ENCODE measurements around the gene SMIM8. TPM values are rescaled to one million over a fixed set of nuclear protein-coding genes. Genes with fewer than 3 reads are reported as not detected.
"Not testable (repeated sequence)": the region's sequence is repeated elsewhere in the genome, so short reads cannot be mapped to it uniquely, and the experiment has no call there.

SMIM8 gene
- total and polyA plus RNA-seq, 2 donors (not counting 1 experiment from before 2014, with no cell fraction given) = 3.7 to 19.1 TPM

- Histone ChIP-seq H3K27me3 (replicated peaks in 1 of 4; ENCODE audit: control extremely low read depth in 1 of 4, control insufficient read depth in 3 of 4, insufficient read depth in 4 of 4, low read length in 3 of 4) (peaks cover 0 to 5% (median 0%) of the 10 kb centered on the region in 4 experiments), H2AFZ (ENCODE audit: insufficient read depth, low read depth, low read length, poor library complexity, severe bottlenecking) (no peak overlapping the region), H3K79me2 (ENCODE audit: control insufficient read depth, insufficient read depth, low read length) (no peaks in the 10 kb centered on the region), H3K27ac (ENCODE audit: low read length in 2 of 2) (no peak overlapping the region), H3K9ac (ENCODE audit: low read length) (no peak overlapping the region), H3K36me3 (replicated peaks in 1 of 2; ENCODE audit: control extremely low read depth in 1 of 2, control insufficient read depth in 1 of 2, extremely low read depth in 1 of 2, insufficient read depth in 2 of 2, low read length in 1 of 2) (no peaks in the 10 kb centered on the region), H3K9me3 (ENCODE audit: control extremely low read depth in 1 of 3, control insufficient read depth in 2 of 3, insufficient read depth in 1 of 3, low read length in 2 of 3) (no peaks in the 10 kb centered on the region), H3K4me1 (ENCODE audit: control insufficient read depth in 2 of 2, insufficient read depth in 2 of 2, low read length in 2 of 2) (no peaks in the 10 kb centered on the region), H3K4me3 (ENCODE audit: control extremely low read depth in 1 of 5, extremely low read depth in 1 of 5, insufficient read depth in 1 of 5, low read depth in 2 of 5, low read length in 4 of 5) (no peak overlapping the region), H3K4me2 (replicated peaks; ENCODE audit: low read depth, low read length, poor library complexity, severe bottlenecking) (no peak overlapping the region), H4K20me1 (ENCODE audit: control insufficient read depth, insufficient read depth, low read length, poor library complexity, severe bottlenecking) (no peaks in the 10 kb centered on the region)
- H3K27me3 Mint-ChIP-seq = peaks cover 47% of the 10 kb centered on the region
- no peaks in the 10 kb centered on the region for H3K9me3 Mint-ChIP-seq (ENCODE audit: insufficient read depth)
- ChIA-PET CTCF (no interaction called here), POLR2A (no interaction called here)
- no peak overlapping the region for H3K4me3 Mint-ChIP-seq
- intact Hi-C loops (cut with micrococcal nuclease) = no loop called here
- no peak for ATAC-seq (ENCODE audit: low read depth)
- TF ChIP-seq, protein P1, sequence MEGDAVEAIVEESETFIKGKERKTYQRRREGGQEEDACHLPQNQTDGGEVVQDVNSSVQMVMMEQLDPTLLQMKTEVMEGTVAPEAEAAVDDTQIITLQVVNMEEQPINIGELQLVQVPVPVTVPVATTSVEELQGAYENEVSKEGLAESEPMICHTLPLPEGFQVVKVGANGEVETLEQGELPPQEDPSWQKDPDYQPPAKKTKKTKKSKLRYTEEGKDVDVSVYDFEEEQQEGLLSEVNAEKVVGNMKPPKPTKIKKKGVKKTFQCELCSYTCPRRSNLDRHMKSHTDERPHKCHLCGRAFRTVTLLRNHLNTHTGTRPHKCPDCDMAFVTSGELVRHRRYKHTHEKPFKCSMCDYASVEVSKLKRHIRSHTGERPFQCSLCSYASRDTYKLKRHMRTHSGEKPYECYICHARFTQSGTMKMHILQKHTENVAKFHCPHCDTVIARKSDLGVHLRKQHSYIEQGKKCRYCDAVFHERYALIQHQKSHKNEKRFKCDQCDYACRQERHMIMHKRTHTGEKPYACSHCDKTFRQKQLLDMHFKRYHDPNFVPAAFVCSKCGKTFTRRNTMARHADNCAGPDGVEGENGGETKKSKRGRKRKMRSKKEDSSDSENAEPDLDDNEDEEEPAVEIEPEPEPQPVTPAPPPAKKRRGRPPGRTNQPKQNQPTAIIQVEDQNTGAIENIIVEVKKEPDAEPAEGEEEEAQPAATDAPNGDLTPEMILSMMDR (IDR thresholded peaks at IDR 0.05) = no peak
- no peak for TF ChIP-seq EZH2 (IDR thresholded peaks at IDR 0.05; ENCODE audit: borderline replicate concordance, insufficient read depth, low read depth, low read length, poor library complexity, severe bottlenecking)
- H3K27ac Mint-ChIP-seq = no peak overlapping the region
- 84% methylated on average over 3 of the region's 4 CpGs for WGBS (ENCODE audit: insufficient coverage)
- no peak for DNase-seq
- H3K4me1 Mint-ChIP-seq = no peaks in the 10 kb centered on the region
Measured at GRCh38 chr6:87293526-87293925, 28.9 kb upstream of the SMIM8 start.

DNA sequence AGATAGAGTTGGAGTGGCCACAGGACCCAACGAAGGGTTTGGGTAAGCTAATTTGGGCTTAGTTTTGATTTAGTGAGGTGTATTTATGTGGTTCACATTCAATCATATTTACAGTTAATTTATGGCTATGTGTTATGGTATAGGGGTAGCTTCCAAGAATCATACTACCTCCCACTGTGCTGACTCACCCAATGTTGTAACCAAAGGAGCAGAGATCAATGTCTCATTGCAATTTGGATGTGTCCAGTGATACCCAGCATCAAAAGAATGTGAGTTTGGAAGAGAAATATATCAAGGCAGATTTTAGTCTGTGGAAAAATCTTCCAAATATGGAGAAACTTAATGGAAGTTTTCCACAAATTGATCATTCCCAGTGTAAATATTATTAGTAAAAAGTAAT, 25.3 kb upstream of the SMIM8 start:
- DNase-seq = no peak

GRCh38 chr6:87301277-87301676, 21.1 kb upstream of the SMIM8 start:
- H3K27ac ChIP-seq (ENCODE audit: low read length in 2 of 2); H3K9me3 ChIP-seq (ENCODE audit: control extremely low read depth in 1 of 3, control insufficient read depth in 2 of 3, insufficient read depth in 1 of 3, low read length in 2 of 3); H3K4me3 ChIP-seq (ENCODE audit: control extremely low read depth in 1 of 5, extremely low read depth in 1 of 5, insufficient read depth in 1 of 5, low read depth in 2 of 5, low read length in 4 of 5); H3K9ac ChIP-seq (ENCODE audit: low read length); H2AFZ ChIP-seq (ENCODE audit: insufficient read depth, low read depth, low read length, poor library complexity, severe bottlenecking); DNase-seq; H3K27me3 ChIP-seq (replicated peaks in 1 of 4; ENCODE audit: control extremely low read depth in 1 of 4, control insufficient read depth in 3 of 4, insufficient read depth in 4 of 4, low read length in 3 of 4); H3K4me1 Mint-ChIP-seq; H3K27ac Mint-ChIP-seq; H3K4me1 ChIP-seq (ENCODE audit: control insufficient read depth in 2 of 2, insufficient read depth in 2 of 2, low read length in 2 of 2); H3K4me3 Mint-ChIP-seq; H3K36me3 ChIP-seq (replicated peaks in 1 of 2; ENCODE audit: control extremely low read depth in 1 of 2, control insufficient read depth in 1 of 2, extremely low read depth in 1 of 2, insufficient read depth in 2 of 2, low read length in 1 of 2); intact Hi-C loops (cut with micrococcal nuclease); ATAC-seq (ENCODE audit: low read depth); POLR2A ChIA-PET; CTCF ChIA-PET; H4K20me1 ChIP-seq (ENCODE audit: control insufficient read depth, insufficient read depth, low read length, poor library complexity, severe bottlenecking); H3K4me2 ChIP-seq (replicated peaks; ENCODE audit: low read depth, low read length, poor library complexity, severe bottlenecking); H3K9me3 Mint-ChIP-seq (ENCODE audit: insufficient read depth); H3K79me2 ChIP-seq (ENCODE audit: control insufficient read depth, insufficient read depth, low read length): not testable (repeated sequence)
- WGBS (ENCODE audit: insufficient coverage) = 94% methylated on average over 9 of the region's 9 CpGs
- peaks cover 35% of the 10 kb centered on the region for H3K27me3 Mint-ChIP-seq

More for the DNA sequence above, 25.3 kb upstream of the SMIM8 start:
- intact Hi-C loops (cut with micrococcal nuclease) = no loop called here
- Histone ChIP-seq H3K79me2 (ENCODE audit: control insufficient read depth, insufficient read depth, low read length) (no peaks in the 10 kb centered on the region), H2AFZ (ENCODE audit: insufficient read depth, low read depth, low read length, poor library complexity, severe bottlenecking) (no peak overlapping the region), H3K36me3 (replicated peaks in 1 of 2; ENCODE audit: control extremely low read depth in 1 of 2, control insufficient read depth in 1 of 2, extremely low read depth in 1 of 2, insufficient read depth in 2 of 2, low read length in 1 of 2) (no peaks in the 10 kb centered on the region), H3K9ac (ENCODE audit: low read length) (no peak overlapping the region), H3K9me3 (ENCODE audit: control extremely low read depth in 1 of 3, control insufficient read depth in 2 of 3, insufficient read depth in 1 of 3, low read length in 2 of 3) (peaks cover 0 to 5% (median 0%) of the 10 kb centered on the region in 3 donors), H3K4me1 (ENCODE audit: control insufficient read depth in 2 of 2, insufficient read depth in 2 of 2, low read length in 2 of 2) (no peaks in the 10 kb centered on the region), H4K20me1 (ENCODE audit: control insufficient read depth, insufficient read depth, low read length, poor library complexity, severe bottlenecking) (no peaks in the 10 kb centered on the region), H3K27ac (ENCODE audit: low read length in 2 of 2) (no peak overlapping the region), H3K27me3 (replicated peaks in 1 of 4; ENCODE audit: control extremely low read depth in 1 of 4, control insufficient read depth in 3 of 4, insufficient read depth in 4 of 4, low read length in 3 of 4) (peaks cover 0 to 7% (median 3%) of the 10 kb centered on the region in 4 experiments), H3K4me3 (ENCODE audit: control extremely low read depth in 1 of 5, extremely low read depth in 1 of 5, insufficient read depth in 1 of 5, low read depth in 2 of 5, low read length in 4 of 5) (no peak overlapping the region), H3K4me2 (replicated peaks; ENCODE audit: low read depth, low read length, poor library complexity, severe bottlenecking) (no peak overlapping the region)
- TF ChIP-seq, protein P1 (IDR thresholded peaks at IDR 0.05) = no peak
- no peak for TF ChIP-seq EZH2 (IDR thresholded peaks at IDR 0.05; ENCODE audit: borderline replicate concordance, insufficient read depth, low read depth, low read length, poor library complexity, severe bottlenecking)
- H3K4me1 Mint-ChIP-seq = no peaks in the 10 kb centered on the region
- POLR2A ChIA-PET = no interaction called here
- no peak overlapping the region for H3K27ac Mint-ChIP-seq
- no peak for ATAC-seq (ENCODE audit: low read depth)
- H3K27me3 Mint-ChIP-seq = peaks cover 43% of the 10 kb centered on the region
- H3K4me3 Mint-ChIP-seq = no peak overlapping the region
- CTCF ChIA-PET = no interaction called here
- peaks cover under 1% of the 10 kb centered on the region for H3K9me3 Mint-ChIP-seq (ENCODE audit: insufficient read depth)
- no CpG with 5 or more reads among the region's 1 CpG for WGBS (ENCODE audit: insufficient coverage)
